NK-92 (cell line): ENCODE results near the gene ENAH.
"Not testable (repeated sequence)": the region's sequence is repeated elsewhere in the genome, so short reads cannot be mapped to it uniquely, and the experiment has no call there.

Source experiments
- DNase-seq: peaks from one replicate; lab custom pipeline; 2025; ENCODE audit not compliant: unreplicated experiment; lab: John Stamatoyannopoulos, UW

The ENAH gene

DNA sequence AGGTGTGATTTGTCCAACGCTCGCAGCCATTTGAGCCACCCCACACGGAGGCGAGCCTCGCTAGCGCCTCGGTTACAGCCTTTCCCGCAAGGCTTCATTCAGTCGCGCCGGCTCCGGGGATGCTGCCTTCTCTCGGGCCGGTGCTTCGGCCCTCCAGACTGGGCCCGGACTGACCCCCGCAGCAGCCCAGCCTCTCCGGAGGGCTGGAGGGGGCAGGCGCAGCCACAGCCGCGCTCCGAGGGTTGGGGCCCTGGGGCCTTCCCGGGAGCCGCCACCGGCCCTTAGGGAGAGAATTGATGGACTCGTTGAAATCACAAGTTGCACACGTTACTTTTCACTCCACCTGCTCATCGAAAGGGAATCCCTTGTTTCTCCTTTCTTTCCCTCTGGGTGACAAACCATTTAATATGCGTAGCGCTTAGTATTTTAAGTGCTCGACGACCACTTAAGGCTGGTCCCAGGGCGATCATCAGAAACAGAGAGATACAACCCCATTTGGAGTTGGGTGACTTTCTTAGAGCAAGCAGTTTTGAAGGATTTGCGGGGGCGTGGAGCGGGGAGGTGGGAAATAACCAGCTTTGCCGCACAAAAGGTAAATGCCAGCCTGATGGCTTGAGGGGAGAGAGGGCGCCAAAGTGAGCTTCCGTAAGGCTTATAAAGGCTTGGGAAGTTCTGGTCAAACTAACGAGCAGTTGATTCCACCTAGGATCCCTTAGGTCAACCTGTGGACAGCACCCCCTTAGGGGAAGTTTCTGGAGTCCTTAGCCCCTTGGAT is 24.6 kb upstream of the ENAH start:
- DNase-seq = no peak

DNA sequence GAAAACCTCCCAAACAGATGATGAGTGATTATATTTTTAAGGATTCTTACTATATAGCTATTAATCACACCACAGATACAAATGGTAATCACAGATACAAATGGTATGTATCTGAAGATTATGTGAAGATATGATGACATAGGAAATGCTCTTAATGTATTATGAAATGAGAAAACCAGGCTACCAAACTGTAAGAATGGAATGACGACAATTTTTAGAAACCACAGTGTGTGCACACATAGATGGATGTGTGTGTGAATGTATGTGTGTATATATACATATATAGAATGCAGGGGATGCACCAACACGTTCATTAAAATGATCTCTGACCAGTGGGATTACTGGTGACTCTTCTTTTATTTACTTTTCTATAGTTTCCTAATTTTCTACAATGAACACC is 21.5 kb upstream of the ENAH start:
- DNase-seq = no peak

DNA sequence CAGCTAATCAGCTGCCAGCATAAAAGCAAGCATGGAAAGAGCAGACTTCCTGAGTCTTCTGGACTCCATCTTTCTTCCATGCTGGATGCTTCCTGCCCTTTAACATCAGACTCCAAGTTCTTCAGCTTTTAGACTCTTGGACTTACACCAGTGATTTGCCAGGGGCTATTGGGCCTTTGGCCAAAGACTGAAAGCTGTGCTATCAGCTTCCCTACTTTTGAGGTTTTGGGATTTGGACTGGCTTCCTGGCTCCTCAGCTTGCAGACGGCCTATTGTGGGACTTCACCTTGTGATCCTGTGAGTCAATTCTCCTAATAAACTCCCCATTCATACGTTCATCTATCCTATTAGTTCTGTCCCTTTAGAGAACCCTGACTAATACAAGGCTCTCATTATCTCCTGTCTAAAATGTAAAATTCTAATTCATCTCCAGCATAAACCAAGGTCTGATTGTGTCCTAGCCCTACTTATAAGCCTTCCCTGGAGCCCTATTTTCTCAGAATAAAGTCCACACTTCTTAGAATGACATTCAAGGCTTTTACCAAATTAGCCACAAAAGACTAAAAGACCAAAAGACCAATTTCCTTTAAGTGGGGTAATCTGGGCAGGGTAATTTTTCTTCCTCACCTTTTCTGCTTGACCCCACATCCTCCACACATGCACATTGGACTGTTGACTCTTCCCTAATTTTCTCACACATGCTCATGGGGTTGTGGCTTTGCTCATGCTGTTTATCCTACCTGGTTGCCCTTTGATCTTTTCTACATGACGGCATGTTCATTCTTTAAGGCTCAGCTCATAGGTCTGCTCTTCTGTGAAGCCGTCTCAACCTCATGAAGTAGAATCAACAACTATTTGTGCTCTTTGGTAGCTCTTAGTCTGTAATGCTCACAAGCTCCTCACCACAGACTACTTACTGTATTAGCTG is 18.1 kb upstream of the ENAH start:
- DNase-seq = no peak

DNA sequence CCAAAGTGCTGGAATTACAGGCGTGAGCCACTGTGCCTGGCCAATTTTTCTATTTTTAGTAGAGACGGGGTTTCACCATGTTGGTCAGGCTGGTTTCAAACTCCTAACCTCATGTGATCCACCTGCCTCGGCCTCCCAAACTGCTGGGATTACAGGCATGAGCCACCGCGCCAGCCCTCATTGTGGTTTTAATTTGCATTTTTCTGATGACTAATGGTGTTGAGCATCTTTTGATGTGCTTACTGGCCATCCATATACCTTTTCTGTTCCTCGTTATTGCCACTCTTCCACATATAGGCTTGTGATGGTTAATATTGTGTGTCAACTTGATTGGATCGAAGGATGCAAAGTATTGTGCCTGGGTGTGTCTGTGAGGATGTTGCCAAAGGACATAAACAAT is 17.4 kb upstream of the ENAH start:
- DNase-seq = no peak

DNA sequence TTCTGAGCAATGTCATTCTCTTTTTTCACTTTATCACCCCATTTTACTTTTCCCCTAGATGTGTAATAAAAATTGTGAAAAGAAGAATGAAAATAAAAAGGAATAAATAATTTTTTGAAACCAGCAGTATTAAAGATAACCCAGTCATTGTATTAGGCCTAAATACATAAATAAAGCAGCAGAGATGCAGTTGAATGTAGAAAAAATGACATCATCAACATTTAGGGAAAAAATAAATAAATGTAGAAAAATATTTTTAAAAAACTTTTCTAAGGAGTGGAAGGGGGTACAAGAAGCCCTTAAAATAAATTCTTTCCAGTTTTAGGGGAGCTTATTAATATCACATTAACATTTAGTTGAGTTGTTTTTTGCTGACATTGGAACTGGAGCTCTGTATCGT is 15.3 kb upstream of the ENAH start:
- DNase-seq = no peak

DNA sequence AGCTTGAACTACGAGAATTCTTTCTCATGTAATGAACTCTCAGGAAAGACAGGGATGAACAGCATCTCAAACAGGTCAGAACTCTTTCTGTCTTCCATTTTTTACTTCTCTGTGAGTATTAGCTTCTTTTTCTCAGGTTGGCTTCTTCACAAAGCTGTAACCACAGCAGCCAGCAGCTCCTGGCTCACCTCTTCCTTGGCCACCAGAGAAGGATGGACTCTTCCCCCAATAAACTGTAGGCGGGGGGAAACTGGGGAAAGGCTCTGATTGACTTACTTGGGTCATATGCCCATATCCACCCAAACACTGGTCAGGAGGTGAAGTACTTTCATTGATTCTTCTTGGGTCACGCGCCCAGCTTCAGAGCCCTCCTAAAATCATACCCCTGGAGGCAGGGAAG is 14.4 kb upstream of the ENAH start:
- no peak for DNase-seq

DNA sequence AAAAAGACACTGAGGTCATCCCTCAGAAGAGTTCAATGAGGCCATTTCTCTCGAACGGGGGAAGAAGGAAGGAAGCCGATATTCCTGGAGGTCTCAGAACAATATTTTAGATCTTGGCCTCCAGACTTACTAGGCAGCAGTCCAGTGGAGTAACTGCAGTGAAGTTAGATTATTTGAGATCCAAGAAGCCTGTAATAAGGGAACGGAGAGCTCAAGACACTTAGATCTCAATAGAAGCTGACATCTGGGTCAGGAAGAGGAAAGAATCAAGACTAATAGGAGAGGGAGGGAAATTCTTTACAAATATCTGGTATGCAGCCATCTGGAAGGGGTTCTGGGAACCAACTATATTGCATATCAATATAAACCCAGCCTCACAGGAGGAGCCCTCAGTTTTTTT is 13.6 kb upstream of the ENAH start:
- DNase-seq = no peak

DNA sequence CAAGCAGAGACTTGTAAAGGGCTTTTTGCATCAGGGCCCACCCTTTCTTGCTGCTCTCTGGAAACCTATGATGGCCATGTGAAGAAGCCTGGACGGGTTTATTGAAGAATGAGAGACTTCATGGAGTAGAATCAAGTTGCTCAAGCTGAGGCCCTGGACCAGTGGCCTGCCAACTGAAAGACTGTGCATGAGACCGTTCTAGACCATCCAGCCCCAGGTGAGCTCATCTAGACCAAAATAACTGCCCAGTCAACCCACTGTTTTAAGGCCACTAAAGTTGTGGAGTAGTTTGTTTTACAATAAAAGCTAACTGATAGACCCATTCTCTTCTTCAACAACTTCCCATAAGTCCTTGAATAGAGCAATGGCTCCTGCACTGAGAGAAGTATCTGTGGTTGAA is 11.8 kb upstream of the ENAH start:
- DNase-seq = no peak

DNA sequence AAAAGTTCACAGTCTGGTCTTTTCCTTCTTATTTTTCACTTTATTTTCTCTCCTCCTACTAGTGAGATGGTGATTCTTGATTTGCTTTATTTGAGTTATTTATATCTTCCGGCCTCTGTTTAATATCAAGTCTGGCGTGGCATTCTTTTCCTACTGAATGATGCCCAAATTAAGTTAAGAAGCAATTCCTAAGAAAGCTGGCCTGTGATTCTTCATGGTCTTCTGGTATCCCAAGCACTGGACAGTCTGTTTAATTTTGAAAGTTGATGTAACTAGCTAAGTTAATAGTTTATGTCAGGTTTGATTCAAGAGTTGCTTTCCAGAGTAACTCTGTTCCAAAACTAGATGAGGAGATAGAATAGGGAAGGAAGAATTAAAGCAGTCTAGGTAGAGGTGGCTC is 9.2 kb upstream of the ENAH start:
- DNase-seq = no peak

DNA sequence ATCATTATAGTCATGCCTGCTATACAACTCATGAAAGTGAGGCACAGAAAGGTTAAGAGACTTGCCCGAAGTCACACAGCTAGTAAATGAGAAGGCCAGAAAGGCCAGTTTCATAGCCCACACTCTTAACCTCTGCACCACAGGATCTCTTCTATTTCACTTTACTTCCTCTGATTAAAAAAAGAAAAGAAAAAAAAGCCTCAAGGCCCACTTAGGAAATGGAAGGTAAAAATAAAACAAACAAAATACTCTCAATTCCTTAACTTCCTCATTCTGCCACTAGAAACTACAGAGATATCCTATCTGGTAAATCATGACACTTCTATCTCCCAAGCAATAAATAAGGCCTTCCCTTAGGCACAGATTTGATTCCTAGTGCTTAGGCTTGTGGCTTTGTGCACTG is 7.6 kb upstream of the ENAH start:
- DNase-seq = no peak

DNA sequence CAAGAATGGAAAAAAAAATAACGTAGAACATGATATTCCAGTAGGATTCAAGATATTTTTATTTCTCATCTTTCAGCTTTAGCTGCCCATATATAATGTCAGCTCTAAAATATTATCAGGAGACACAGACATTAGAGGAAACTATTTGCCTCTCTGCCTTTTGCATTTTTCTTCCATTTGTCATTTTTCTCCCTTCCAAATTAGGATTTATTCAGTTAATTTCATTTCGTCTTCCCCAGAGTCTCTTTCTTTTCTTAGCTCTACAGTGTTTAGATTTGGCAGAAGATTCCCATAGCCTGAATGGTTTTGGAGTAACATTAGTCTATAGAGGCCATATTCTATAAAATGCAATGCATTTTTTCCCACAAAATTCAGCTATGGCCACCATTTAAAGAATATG is 5.1 kb upstream of the ENAH start:
- DNase-seq = no peak

DNA sequence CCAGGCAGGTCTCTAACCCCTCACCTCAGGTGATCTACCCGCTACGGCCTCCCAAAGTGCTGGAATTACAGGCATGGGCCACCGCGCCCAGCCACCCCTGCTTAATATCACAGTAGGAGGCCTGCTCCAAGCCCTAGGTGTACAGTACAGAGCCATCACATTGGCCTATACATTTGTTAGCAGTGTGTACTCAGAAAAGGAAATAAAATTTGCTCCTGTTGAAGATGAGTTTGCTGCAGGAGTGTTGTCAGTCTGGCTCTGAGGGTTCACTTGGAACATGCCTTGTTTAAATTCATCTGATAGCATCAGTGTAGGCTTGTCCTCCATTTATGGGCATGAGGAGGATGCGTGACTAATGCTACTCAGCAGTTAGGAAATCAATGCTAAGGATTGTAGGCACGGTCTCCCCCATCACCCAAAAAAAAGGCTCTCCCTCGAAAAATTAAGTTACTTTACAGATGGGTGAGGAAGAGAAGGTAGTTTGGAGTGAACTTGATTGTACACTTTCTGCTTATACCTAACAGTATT is 4.6 kb upstream of the ENAH start:
- no peak for DNase-seq

DNA sequence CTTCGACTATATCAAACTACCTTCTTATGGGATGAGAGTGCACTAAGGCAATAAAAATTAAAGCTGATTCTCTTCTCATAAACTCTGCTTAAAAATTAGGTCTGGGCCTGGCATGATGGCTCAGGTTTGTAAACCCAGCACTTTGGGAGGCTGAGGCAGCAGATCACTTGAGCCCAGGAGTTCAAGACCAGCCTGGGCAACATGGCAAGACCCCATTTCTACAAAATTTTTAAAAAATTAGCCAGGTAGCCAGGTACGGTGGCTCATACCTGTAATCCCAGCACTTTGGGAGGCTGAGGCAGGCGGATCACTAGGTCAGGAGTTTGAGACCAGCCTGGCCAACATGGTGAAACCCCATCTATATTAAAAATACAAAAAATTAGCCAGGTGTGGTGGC is 3.3 kb upstream of the ENAH start:
- not testable (repeated sequence) for DNase-seq

DNA sequence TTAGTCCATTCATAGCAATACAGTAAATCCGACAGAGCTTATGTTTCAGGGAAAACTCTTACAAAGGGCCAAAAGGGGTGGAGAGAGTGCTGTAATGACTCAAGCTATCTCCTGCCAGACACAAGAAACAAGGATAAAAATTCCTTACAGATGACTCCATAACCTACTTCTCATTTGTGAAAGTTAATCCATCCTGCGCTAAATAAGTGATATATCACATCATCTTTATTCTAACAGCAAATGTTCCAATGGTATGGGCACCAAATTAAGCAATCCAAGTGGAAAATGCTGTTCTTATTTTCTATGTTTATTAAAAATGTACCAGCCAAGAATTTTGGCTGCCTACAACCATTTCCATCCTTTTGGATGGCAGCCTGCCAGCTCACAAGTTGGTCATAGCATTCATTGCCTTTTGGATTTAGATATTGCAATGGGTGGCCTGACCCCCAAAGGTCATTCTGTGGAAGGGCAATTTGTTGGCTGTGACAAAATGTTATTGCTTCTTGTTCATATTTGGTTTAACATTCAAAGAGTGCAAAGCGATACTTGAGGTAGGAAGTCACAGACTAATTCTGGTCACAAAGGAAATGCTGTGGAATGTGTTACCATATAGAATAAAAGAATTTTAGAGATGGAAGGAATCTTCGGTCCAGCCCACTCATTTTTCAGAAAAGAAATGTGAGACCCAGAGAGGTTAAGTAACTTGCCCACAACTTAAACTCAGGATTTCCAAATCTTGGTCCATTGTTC is 2.8 kb upstream of the ENAH start:
- no peak for DNase-seq

DNA sequence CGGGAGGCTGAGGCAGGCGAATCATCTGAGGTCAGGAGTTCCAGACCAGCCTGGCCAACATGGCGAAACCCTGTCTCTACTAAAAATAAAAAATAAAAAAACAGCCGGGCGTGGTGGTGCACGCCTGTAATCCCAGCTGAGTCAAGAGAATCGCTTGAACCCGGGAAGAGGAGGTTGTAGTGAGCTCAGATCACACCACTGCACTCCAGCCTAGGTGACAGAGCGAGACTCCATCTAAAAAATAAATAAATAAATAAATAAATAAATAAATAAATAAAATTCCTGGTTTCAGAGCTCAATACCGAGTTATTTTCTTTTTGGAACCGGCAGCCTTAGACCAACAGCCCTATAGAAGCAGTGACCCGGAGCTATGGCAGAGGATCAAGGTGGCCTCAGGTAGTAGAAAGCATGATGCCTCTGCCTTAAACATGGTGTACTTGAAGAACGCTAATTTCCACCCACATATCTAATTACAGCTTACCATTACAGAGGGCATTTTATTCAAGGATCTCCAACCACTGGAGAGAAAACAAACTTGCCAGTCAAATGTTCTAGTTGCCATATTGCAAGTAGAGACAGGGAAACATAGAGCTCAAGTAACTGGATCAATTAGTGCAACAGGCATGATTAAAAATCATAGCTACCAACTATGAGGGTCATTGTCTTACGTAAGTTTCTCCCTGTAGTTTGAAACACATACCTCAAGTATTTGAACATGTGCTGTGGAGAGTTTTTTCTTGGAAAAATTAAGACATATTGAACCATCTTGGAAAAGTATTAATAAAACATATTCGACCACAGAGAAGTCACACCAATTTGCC is 2.0 kb upstream of the ENAH start:
- no peak for DNase-seq

DNA sequence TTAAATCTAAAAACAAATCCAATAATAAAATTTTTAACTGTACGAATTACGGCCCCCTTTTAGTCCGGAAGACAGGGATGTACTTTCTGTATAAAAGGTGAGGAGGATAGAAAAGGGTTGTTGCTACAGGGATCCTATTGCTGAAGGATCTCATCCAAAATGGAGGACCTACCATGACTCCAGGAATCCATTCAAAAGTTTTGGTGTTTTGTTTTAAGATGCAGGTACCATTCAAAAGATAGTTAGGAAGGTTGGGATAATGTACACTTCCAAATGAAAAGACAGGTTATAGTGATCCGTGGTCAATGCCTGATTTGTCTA is 1.3 kb upstream of the ENAH start:
- no peak for DNase-seq

DNA sequence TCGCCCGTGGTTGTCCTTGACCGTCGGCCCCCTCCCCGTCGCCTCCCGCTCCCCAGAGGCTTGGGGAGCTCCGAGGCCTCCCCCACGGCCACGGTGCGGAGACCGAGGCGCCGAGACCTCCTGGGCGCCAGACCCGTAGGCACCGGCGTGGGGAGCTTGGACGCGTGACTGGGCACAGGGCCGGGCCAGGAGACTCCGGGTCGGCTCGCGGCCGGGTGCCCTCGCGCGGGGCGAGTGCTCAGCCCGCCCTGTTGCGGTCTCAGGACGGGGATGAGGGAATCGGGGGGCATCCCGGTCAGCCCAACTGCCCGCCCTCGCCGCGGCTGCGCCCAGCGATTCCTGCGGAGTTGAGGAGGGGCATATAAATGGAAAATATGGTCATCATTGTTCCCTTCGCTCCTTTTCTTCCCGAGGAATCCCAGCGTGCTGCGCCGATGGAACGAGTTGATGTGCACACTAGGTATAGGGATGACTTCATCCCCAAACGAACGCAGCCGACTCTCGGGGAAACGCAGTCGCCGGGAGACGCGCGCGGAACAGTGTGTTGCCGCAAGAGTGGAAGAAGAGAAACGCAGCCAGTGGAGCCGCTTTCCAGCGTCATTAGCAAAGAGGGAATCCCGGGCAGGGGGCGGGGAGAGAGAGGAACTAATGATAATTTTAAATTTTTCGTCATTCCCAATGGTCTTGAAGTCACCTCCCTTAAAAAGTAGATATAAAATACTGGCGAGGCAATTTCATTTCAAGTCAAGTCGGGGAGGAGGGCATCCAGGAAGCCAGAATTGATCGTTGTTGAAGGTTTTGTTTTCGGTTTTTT is 747 bp upstream of the ENAH start:
- DNase-seq = no peak

DNA sequence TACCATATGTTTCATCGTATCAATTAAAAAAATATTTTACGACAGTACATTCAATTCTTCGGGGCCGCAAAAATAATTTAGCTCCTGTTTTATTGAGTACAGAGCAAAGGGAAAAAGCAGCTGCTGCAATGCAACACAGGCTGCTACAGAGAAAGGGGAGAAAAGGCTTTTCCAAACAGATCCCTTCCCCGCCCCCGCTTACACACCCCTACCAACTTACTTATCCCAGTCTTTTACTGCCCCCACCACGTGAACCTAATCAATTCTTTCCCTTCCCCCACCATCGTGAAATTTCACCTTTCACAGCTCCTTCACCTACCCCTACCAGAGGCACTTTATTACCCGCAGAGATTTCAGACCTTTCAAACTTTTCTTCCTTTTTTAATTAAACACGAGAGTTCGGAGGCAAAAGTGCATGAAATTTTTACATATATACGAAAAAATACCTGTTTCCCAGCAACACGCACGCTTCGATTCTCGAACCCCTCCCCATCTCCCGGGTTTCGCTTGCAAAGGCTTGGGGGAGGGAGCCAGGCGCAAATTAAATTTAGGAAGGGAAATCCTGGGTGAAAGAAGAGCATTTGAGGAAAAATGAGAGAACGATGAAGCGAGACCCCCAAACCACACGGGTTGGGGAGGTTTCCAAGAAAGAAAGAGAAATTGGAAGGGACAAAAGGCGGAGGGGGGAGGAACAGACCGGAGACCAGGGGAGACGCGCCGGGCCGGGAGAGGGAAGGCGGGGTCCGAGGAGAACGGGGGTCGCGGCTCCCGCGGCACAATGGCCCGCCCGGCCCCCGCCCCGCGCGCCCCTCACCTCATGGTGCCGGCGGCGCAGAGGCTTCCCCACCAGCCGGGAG is 823 bp downstream of the ENAH start:
- DNase-seq = no peak

DNA sequence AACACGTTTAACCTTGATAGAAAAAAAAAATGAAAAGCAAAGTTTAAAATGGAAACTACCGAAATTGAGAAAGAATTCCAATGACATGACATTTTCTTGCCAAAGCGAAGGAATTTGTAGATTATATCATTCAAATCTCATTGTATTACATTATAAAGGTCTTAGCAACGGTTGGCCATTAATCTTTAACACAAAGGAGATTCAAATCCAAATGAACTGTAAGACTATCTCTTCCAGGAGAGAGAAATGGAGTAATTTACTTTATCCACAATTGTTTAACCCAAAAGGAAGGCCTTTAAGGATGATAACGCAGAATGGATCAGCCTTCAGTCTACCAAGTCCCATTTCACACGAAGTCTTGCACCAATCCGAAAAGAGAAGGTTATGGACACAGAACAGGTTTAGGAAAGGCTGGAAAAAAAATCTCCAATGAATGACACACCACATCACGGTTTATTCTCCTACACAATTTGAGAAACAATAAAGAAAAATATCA is 1.5 kb downstream of the ENAH start:
- no peak for DNase-seq
